GM12878 (cell line): ENCODE measurements around the gene TBRG4. TPM values are rescaled to one million over a fixed set of nuclear protein-coding genes. Genes with fewer than 3 reads are reported as not detected.

Experiments
- ATAC-seq: fragments of 200-7000 bp; cut with Tn5 transposase; 3 replicates; pipeline ENCODE4 v1.9.1; 2020; ENCODE audit warnings: mild to moderate bottlenecking, moderate library complexity
- BruUV-seq: library from RNA; stranded (reverse); fragments of 400-500 nt; replicated peaks from 2 replicates; lab custom pipeline; 2021; lab: Mats Ljungman, UMichigan
- CTCF ChIA-PET: fragments of 300-600 bp; sonication (Branson Sonifier 250); formaldehyde crosslinking; extraction: SDS; loops from one replicate; lab custom pipeline; 2021; ENCODE audit warnings: inconsistent platforms; lab: Yijun Ruan, JAX
- POLR2A ChIA-PET: fragments of 350-600 bp; formaldehyde crosslinking; extraction: SDS; loops from one replicate; lab custom pipeline; 2021; ENCODE audit warnings: inconsistent platforms; lab: Charles Lee
- RAD21 ChIA-PET: fragments of 300-600 bp; sonication (Branson Sonifier 250); formaldehyde crosslinking; loops from one replicate; lab custom pipeline; 2023; ENCODE audit warnings: antibody characterized with exemption; ENCODE audit not compliant: unreplicated experiment; lab: Charles Lee
- SMC1A ChIA-PET: fragments of 300-600 bp; sonication (Branson Sonifier 250); formaldehyde crosslinking; loops from one replicate; lab custom pipeline; 2023; ENCODE audit not compliant: unreplicated experiment, uncharacterized antibody; lab: Charles Lee
- DNase-seq: peaks from one replicate; pipeline ENCODE4 v3.0.0-alpha.2; 2011; ENCODE audit warnings: low read depth, low spot score
- FAIRE-seq: peaks from 3 replicates; lab custom pipeline; 2011; peaks lifted over from hg19 to GRCh38; lab: Jason Lieb, UNC
- H2AFZ ChIP-seq: 2 replicates; pipeline ENCODE4 v1.6.0; 2011; ENCODE audit warnings: low read depth, low read length, control low read depth; ENCODE audit not compliant: control insufficient read depth
- H3K27ac ChIP-seq: 2 replicates; pipeline ENCODE4 v1.5.1; 2011; ENCODE audit warnings: control low read depth; ENCODE audit not compliant: control insufficient read depth, insufficient read depth
- H3K27me3 ChIP-seq, 2 experiments: replicated peaks in 1 of 2; 2 replicates each; pipeline versions ENCODE4 v1.6.0 to v1.6.1; 2011; ENCODE audit warnings: low read length in 1 of 2; ENCODE audit not compliant: control insufficient read depth in 2 of 2, insufficient read depth in 2 of 2
- H3K36me3 ChIP-seq, 2 experiments: 2 replicates each; pipeline ENCODE4 v1.5.1; 2011; ENCODE audit warnings: low read length in 1 of 2; ENCODE audit not compliant: control insufficient read depth in 2 of 2, insufficient read depth in 2 of 2
- H3K4me1 ChIP-seq: 2 replicates; pipeline ENCODE4 v1.6.1; 2011; ENCODE audit warnings: mild to moderate bottlenecking, low read length, moderate library complexity, mixed read lengths; ENCODE audit not compliant: control insufficient read depth, insufficient read depth
- H3K4me2 ChIP-seq: 2 replicates; pipeline ENCODE4 v1.6.0; 2011; ENCODE audit warnings: control low read depth; ENCODE audit not compliant: control insufficient read depth, insufficient read depth
- H3K4me3 ChIP-seq: fragments of 200-600 bp; sonication (generic); 2 replicates; pipeline ENCODE4 v1.5.1; 2016
- H3K79me2 ChIP-seq: 2 replicates; pipeline ENCODE4 v1.6.0; 2011; ENCODE audit warnings: low read length; ENCODE audit not compliant: control insufficient read depth, insufficient read depth
- H3K9ac ChIP-seq: 2 replicates; pipeline ENCODE4 v1.8.0; 2011; ENCODE audit warnings: low read length, control low read depth, mixed read lengths; ENCODE audit not compliant: control insufficient read depth, insufficient read depth
- H3K9me3 ChIP-seq: replicated peaks from 3 replicates; pipeline ENCODE4 v1.5.1; 2011; ENCODE audit warnings: mild to moderate bottlenecking, low read length; ENCODE audit not compliant: control insufficient read depth, insufficient read depth
- H4K20me1 ChIP-seq: 2 replicates; pipeline ENCODE4 v1.6.0; 2011; ENCODE audit not compliant: control insufficient read depth, insufficient read depth
- CHD1 ChIP-seq: IDR thresholded peaks from 2 replicates; pipeline ENCODE4 v1.6.1; 2012; ENCODE audit warnings: low read depth, low read length, improper control_type of control experiment
- EGR1 ChIP-seq, 2 experiments: IDR thresholded peaks; 1 replicate in 1 of 2; 2 replicates in 1 of 2; pipeline ENCODE4 v1.6.1; 2011 to 2012; ENCODE audit warnings: low read depth in 2 of 2, low read length in 2 of 2, borderline replicate concordance in 1 of 2, mild to moderate bottlenecking in 1 of 2, moderate library complexity in 1 of 2
- JUNB ChIP-seq: IDR thresholded peaks from 2 replicates; pipeline ENCODE4 v1.6.1; 2016; ENCODE audit warnings: antibody characterized with exemption, mild to moderate bottlenecking
- RB1 ChIP-seq: fragments of 450-650 bp; formaldehyde crosslinking; IDR thresholded peaks from 2 replicates; pipeline ENCODE4 v1.6.1; 2017; ENCODE audit warnings: mild to moderate bottlenecking, borderline replicate concordance
- SIN3A ChIP-seq: IDR thresholded peaks from 2 replicates; pipeline ENCODE4 v1.6.1; 2012; ENCODE audit warnings: low read depth, low read length, improper control_type of control experiment
- SIX5 ChIP-seq: IDR thresholded peaks from 2 replicates; pipeline ENCODE4 v1.6.1; 2011; ENCODE audit warnings: mild to moderate bottlenecking, low read depth, low read length, moderate library complexity; ENCODE audit not compliant: severe bottlenecking
- SREBF1 ChIP-seq: IDR thresholded peaks from 2 replicates; pipeline ENCODE4 v1.6.1; 2012; ENCODE audit warnings: mild to moderate bottlenecking, low read length
- WGBS: methylation state at CpG from one replicate; pipeline ENCODE4 v1.1.6; 2016; ENCODE audit warnings: low lambda C conversion rate; ENCODE audit not compliant: insufficient replicate concordance, insufficient coverage; ENCODE audit errors: missing lambda C conversion rate; 5-methylcytosine and 5-hydroxymethylcytosine counted together
- in situ Hi-C: fragments of 300-500 bp; cut with MboI; formaldehyde crosslinking; loops from 9 replicates; pipeline ENCODE4 v1.14.3; 2018; ENCODE audit warnings: mixed read lengths
- intact Hi-C: fragments of 100-400 bp; cut with micrococcal nuclease; formaldehyde crosslinking; loops from one replicate; pipeline ENCODE4 v1.14.2; 2022; ENCODE audit not compliant: unreplicated experiment
- polyA plus RNA-seq, 11 experiments: library from polyadenylated mRNA; depleted of rRNA in 4 of 11; unstranded in 6 of 11; stranded (reverse) in 5 of 11; fragments of >200 nt; fragmentation: Nextera tagmentation in 4 of 11; fragmentation: Illumina TruSeq in 1 of 11; extraction: Ambion mirVana in 4 of 11; extraction: Trizol in 1 of 11; gene quantifications; 1 replicate in 1 of 11; 2 replicates in 10 of 11; pipeline versions ENCODE4 v1.2.1 to v1.2.3, GENCODE V29; 2011 to 2016; ENCODE audit warnings: inconsistent platforms in 2 of 11, missing spikeins in 2 of 11, low read depth in 1 of 11
- total RNA-seq, 4 experiments: library from RNA; depleted of rRNA in 3 of 4; stranded (reverse); fragments of >200 nt in 3 of 4; fragmentation: Illumina TruSeq in 1 of 4; extraction: Trizol in 1 of 4; gene quantifications; 2 replicates each; pipeline versions ENCODE4 v1.2.1 to v1.2.3, GENCODE V29; 2013 to 2021
- TF ChIP-seq, protein P1 (sequence below): IDR thresholded peaks from 2 replicates; pipeline ENCODE4 v1.6.1; 2011; ENCODE audit warnings: low read depth, mild to moderate bottlenecking, low read length, moderate library complexity, borderline replicate concordance; ENCODE audit errors: extremely low read depth
- TF ChIP-seq, protein P2 (sequence below): IDR thresholded peaks from 2 replicates; pipeline ENCODE4 v1.6.1; 2012; ENCODE audit warnings: low read length, inconsistent platforms
- TF ChIP-seq, protein P3 (sequence below): fragments of 450-650 bp; IDR thresholded peaks from 2 replicates; pipeline ENCODE4 v1.6.1; 2017; ENCODE audit warnings: mild to moderate bottlenecking, moderate library complexity

TBRG4 gene
- total and polyA plus RNA-seq, 10 of the 15 experiments (the other 5 are each of a cell fraction or from before 2014, with no cell fraction given), result 8.4 to 130 (median 118) TPM

DNA sequence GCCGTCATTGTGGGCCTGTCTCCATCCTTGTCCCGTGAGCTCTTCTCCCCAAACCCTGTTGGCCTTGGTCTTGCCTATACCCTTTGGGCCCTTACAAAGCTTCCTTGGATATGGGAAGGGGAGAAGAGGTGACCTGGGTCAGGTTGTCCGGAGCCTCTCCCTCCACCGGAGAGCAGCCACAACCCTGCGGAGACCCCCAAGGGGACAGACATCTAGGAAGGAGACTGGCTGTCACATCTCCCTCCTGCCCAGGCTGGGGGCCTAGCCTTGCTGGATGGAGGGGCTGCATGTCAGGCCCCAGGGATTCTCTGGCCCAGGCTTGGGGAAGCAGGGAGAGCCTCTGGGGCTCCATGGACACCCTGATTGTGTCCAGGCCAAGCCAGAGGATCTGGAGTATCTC lies 34.6 kb downstream of the TBRG4 start:
- ChIA-PET SMC1A (no interaction called here), CTCF (no interaction called here), RAD21 (no interaction called here), POLR2A (no interaction called here)
- Histone ChIP-seq H4K20me1 (no peaks in the 10 kb centered on the region), H3K79me2 (no peaks in the 10 kb centered on the region), H3K27me3 (no peaks in the 10 kb centered on the region), H3K36me3 (peaks cover 15 to 40% of the 10 kb centered on the region in 2 experiments), H3K9ac (no peak overlapping the region), H3K9me3 (no peaks in the 10 kb centered on the region), H2AFZ (no peak overlapping the region), H3K4me3 (no peak overlapping the region), H3K4me1 (no peaks in the 10 kb centered on the region), H3K27ac (no peak overlapping the region), H3K4me2 (no peak overlapping the region)
- 92% methylated on average over 5 of the region's 5 CpGs for WGBS
- no peak for ATAC-seq
- in situ Hi-C loops (no loop called here), intact Hi-C loops (no loop called here)
- no peak for FAIRE-seq
- no TSS peak for BruUV-seq
- TF ChIP-seq, protein P1, sequence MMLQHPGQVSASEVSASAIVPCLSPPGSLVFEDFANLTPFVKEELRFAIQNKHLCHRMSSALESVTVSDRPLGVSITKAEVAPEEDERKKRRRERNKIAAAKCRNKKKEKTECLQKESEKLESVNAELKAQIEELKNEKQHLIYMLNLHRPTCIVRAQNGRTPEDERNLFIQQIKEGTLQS, result no peak
- TF ChIP-seq EGR1 (IDR thresholded peaks at IDR 0.05; ENCODE audit: borderline replicate concordance in 1 of 2, low read depth in 2 of 2, low read length in 2 of 2) (no peak), SIN3A (no peak), SREBF1 (no peak), JUNB (no peak), CHD1 (no peak), SIX5 (no peak), RB1 (no peak)
- TF ChIP-seq, protein P2, sequence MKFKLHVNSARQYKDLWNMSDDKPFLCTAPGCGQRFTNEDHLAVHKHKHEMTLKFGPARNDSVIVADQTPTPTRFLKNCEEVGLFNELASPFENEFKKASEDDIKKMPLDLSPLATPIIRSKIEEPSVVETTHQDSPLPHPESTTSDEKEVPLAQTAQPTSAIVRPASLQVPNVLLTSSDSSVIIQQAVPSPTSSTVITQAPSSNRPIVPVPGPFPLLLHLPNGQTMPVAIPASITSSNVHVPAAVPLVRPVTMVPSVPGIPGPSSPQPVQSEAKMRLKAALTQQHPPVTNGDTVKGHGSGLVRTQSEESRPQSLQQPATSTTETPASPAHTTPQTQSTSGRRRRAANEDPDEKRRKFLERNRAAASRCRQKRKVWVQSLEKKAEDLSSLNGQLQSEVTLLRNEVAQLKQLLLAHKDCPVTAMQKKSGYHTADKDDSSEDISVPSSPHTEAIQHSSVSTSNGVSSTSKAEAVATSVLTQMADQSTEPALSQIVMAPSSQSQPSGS, result no peak
- TF ChIP-seq, protein P3, sequence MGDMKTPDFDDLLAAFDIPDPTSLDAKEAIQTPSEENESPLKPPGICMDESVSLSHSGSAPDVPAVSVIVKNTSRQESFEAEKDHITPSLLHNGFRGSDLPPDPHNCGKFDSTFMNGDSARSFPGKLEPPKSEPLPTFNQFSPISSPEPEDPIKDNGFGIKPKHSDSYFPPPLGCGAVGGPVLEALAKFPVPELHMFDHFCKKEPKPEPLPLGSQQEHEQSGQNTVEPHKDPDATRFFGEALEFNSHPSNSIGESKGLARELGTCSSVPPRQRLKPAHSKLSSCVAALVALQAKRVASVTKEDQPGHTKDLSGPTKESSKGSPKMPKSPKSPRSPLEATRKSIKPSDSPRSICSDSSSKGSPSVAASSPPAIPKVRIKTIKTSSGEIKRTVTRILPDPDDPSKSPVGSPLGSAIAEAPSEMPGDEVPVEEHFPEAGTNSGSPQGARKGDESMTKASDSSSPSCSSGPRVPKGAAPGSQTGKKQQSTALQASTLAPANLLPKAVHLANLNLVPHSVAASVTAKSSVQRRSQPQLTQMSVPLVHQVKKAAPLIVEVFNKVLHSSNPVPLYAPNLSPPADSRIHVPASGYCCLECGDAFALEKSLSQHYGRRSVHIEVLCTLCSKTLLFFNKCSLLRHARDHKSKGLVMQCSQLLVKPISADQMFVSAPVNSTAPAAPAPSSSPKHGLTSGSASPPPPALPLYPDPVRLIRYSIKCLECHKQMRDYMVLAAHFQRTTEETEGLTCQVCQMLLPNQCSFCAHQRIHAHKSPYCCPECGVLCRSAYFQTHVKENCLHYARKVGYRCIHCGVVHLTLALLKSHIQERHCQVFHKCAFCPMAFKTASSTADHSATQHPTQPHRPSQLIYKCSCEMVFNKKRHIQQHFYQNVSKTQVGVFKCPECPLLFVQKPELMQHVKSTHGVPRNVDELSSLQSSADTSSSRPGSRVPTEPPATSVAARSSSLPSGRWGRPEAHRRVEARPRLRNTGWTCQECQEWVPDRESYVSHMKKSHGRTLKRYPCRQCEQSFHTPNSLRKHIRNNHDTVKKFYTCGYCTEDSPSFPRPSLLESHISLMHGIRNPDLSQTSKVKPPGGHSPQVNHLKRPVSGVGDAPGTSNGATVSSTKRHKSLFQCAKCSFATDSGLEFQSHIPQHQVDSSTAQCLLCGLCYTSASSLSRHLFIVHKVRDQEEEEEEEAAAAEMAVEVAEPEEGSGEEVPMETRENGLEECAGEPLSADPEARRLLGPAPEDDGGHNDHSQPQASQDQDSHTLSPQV, result no peak
- no peak for DNase-seq
